DMS153 treated with DMSO at 0.1 percent for 48 hours (cell line): Measurements from ENCODE around the gene ZNF554.
A peak's percentile ranks its signal among the peaks of the same experiment; 100 is the strongest.

Source experiments
- DNase-seq: peaks from one replicate; lab custom pipeline; 2025; ENCODE audit not compliant: unreplicated experiment; lab: John Stamatoyannopoulos, UW

Gene ZNF554

DNA sequence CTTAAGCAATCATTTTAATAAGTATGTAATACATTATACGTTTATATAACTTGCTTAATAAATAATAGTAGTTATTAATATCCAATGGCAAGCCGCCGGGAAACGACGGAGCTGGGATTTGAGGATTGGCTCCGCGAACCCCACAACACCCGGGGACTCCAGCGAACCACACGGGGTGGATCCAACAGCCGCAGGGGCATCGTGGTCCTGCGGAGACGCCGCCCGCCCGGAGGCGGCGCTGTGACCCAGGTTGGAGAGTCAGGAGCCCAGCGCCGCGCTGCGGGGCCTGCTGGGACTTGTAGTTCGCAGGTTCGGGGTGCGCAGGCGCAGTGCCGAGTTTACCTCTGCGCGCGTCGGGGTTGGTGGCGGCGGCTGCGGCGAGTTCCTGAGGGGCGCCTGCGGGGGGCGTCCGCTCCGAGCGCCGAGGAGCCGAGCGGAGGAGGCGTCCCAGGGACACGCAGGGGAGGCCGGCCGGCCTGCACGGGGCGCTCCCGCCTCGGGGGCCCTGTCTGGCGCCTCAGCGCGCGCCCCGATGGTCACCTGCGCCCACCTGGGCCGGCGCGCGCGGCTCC is at the start of gene ZNF554:
Gene ZNF554, plus strand, starts transcription at position 329 of the 572 bp plus-strand sequence. Its CDS starts 204 bp downstream, at position 533.
- DNase-seq, result peak; percentile 88

DNA sequence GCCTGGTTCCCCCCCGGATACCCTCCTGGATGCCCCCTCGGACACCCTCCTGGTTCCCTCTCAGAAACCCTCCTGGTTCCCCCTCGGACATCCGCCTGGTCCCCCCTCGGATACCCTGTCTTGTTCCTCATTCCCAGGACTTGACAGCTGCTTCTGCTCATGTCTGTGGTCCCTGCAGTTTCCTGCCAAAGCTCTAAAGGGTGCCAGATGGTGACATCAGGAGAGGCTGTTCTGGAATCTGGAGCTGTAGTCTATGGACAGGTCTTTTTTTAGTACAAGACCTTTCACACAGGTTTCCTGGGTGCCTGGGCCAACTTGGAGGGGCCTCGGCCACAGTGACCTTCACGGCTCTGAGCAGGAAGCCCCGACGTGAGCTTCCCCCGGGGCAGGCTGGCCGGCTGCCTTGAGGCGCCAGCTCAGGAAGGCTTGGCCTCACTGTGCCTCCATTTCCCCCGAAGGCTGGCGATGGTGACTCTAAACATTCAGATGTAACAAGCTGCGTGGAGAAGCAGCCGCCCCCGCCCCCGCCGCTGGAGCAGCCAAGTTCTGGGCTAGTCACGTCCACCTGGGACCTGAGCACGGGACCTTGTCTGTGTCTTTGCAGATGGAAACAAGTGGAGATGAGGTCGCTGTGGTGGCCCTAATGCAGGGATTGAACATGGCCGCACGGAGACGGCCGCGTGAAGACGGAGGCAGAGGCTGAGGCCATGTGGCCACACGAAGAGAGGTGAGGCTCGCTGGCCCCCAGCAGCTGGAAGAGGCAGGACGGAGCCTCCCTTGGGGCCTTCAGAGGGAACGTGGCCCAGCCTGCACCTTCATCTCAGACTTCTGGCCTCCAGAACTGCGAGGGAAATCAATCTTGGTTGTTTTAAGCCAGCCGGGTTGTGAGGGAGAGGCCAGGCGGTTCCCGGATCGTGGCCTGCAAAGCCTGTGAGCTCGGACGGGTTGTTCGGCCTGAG is 49.3 kb upstream of the ZNF554 start:
- no peak for DNase-seq

DNA sequence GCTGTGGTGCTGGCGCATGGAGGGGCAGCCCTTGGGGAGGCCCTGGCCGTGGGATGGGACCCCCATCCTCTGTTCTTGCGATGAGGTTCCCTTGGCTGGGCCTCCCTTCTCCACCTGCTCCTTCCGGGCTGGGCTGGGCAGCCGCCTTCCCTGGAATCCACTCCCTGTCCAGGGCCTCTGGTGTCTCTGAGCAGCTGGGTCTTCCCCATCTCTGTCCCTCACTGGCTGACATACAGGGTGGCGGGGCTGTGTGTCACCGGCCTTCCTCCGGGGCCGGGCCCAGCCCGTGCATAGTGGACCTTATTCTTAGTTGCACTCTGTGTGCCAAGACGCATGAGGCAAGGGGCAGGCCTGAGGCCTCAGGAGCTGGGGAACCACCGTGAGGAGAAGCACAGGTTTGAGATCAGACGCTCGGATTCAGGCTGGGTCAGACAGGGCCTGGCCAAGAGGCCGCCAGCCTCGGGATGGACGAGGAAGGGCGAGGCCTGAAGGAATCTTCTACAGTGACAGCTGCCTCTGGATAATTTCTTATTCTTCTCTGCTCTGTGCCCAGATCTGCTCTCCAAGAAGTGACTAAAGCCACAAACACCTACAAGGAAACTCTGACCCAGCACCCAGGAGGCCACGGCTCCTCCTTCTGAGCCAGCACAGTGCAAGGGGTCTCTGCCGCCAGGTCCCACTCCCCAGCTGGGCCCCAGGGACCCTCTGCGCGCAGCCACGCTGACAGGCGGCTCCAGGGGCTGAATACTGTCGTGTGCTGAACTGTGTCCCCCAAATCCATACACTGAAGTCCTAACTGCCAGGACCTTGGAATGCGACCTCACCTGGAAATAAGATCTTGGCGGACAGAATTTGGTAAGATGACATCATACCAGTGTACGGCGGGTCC is 47.6 kb upstream of the ZNF554 start:
- no peak for DNase-seq

DNA sequence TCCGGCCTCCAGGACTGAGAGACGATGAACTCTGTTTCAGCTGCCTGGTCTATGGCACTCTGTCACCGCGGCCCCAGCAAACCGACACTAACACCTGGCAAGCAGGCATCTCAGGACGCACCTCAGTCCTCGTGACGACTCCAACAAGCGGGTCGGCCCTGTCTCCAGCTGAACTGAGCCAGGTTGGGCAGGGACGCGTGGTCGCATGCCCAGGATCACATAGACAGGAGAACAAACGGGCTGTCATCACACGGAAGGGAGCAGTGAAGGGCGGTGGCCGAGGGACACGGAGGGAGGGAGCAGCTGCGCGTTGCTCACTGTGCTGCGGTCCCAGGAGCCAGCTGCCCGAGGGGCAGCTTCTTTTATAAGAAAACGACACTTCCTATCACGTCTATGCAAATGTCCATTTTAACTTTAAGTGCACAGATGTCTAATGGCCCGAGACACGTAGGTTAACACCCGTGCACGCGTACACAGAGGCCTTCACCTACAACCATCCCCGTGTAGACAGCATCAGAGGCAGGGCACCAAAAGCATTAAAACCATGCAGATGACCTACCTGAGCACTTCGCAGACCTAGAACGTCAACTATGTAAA is 45.5 kb upstream of the ZNF554 start:
- no peak for DNase-seq

DNA sequence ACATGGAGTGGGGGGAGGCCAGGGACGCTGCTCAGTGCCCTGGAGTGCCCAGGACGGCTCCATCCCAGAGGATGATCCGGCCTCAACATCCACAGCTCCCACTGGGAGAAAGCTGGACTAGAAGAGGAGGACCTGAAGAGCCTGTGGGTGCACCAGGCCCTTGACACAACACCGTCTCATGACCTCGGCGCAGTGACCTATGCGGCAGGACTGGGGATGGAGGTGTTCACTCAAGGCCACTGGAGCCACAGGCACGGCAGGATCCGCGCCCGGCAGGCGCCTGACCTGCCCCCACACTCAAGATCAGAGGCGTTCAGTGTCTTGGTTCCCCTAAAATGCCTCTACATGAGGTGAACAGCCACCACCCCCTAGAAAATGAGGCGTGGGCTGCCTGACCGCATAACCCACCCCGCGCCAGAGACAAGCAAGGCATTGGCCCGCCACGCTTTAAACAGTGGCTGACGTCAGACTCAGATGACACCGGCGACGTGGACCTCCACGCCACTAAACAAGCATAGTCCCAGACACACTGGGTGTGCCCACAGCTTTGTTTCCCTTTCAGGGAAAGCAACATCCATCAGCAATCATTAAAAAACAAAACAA is 44.6 kb upstream of the ZNF554 start:
- no peak for DNase-seq

DNA sequence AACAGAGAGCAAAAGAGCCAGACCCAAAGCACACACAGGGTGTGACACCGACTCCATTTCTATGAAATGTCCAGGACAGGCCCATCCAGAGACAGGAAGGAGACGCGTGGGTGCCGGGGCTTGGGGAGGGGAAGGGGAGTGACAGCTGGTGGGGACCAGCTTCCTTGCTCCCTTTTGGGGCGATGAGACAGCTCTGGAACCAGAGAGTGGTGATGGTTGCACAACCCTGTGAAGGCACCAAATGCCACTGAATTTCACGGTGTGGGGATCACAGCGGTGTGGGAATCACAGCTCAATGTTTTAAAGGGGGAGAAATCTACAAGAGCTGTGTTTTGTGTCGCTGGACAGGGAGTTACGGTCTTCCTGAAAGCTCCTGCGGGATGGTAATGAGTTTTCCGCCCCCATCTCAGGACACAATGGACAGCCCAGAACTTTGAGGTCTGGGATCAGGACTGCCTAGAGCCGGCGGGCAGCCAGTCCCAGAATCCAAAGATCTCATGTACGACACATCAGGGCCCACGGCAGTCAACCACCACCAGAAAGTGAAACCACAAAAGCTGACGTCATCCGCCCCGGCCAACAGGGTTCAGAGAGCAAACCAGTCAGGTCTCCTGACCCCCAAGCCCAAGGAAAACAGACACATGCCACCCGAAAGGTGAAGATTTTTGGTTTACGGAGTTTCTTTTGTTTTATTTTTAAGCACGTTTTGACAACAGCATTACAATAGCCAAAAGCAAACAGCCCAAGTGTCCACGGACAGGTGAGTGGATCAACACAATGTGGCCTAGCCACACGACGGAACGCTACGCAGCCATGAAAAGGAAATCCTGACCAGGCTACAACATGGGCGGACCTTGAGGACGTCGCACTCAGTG is 43.9 kb upstream of the ZNF554 start:
- DNase-seq, result no peak

DNA sequence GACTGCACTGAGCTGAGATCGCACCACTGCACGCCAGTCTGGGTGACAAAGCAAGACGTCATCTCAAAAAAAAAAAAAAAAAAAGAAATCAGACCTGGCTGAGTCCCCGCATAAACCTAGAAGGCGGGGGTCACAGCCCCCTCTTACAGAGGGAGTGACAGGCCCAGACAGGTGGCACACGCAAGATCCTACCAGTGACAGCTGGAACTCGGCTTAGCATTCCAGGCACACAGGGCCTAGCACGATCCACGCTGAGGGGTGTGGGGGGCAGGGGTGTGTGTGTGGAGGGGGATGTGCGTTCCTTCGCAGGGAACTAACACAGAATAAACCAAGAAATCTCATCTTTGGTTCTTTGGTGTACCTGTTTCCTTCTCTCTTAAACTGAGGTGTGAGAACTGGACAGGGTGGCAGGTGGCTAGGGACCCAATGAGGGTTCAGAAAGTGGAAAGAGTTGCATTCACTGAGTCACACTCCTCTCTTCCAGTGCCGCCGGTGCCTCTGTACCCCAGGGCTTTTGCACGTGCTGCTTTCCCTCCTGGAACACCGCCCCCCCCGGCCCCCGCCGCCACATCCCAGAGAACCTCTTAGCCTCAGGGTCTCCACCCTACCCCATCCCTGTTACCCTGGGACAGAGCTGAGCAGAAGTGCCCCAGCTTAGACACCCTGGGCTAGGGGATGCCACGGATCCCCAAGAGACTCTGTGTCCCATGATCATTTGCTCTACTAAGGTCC is 41.5 kb upstream of the ZNF554 start:
- no peak for DNase-seq

DNA sequence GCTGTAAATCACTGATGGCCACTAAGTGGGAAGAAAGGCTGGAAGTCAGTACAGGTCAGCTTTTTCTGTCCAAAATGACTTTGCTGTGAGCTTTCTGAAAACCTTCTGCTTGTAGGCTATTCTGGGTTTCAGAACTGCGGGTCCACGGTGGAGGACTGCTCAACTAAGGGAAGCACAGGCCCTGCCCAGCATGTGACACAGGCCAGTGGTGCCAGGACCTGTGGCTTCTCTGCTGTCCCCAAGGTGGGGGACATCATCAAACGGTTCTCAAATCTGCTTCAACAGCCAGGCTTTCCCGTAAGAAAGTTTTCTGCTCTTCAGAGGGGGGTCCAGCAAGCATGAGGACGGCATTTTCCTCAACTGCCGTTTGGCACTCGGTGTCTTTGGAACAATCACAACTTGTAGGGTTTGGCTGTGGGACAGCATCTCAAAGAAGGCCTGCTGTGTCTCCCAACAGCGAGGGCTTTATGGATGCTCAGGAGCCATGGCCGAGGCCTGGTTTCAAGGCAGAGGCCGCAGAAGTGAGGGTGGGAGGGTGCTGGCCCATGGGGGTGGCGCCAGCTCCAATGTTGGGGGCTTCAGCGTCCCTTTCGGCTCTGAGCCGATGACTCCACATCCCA is 40.4 kb upstream of the ZNF554 start:
- no peak for DNase-seq

DNA sequence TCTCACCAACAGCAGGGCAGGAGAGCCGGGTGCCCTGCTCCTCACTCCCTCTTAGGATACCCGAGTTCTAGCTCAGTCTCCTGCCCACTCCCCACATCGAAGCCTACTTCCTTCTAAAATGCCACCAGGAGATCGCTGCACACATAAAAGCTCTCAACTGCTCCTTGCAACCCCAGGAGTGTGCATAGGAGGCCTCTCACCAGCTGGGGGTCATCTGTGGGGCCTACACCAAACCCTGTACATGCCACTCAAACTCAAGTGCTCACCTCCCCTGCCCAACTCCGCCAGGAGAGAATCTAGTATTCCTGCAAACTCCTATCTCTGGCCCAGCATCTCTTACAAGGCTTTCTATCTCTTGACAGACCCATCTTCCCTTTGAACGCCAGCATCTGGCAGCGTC is 39.4 kb upstream of the ZNF554 start:
- DNase-seq, result no peak

DNA sequence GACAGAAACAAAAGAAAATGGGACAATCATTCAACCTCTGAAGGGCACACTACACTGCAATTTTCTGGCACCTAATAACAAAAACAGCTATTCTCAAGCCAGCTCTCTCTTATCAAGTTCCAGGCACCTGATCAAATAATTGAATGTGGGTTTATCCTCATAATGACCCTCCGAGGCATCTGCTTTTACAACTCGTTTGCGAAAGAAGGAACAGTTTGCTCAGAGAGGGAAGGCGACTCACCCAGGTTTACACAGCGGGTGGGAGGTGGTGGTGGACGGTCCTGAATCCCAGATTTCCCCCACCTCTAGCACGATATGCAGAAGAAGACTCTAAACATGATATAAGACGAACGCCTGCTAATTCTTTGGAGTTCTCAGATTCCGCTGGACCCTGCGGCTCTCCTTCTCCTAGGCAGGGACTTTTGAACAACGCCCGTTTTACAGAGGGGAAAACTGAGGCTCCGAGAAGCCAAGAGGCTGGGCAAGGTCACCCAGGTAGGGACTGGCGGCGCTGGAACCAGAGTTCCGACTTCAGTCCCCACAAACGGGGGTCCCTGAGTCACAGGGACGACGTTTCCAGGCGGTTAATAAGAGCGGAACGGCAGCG is 37.2 kb upstream of the ZNF554 start:
- no peak for DNase-seq

DNA sequence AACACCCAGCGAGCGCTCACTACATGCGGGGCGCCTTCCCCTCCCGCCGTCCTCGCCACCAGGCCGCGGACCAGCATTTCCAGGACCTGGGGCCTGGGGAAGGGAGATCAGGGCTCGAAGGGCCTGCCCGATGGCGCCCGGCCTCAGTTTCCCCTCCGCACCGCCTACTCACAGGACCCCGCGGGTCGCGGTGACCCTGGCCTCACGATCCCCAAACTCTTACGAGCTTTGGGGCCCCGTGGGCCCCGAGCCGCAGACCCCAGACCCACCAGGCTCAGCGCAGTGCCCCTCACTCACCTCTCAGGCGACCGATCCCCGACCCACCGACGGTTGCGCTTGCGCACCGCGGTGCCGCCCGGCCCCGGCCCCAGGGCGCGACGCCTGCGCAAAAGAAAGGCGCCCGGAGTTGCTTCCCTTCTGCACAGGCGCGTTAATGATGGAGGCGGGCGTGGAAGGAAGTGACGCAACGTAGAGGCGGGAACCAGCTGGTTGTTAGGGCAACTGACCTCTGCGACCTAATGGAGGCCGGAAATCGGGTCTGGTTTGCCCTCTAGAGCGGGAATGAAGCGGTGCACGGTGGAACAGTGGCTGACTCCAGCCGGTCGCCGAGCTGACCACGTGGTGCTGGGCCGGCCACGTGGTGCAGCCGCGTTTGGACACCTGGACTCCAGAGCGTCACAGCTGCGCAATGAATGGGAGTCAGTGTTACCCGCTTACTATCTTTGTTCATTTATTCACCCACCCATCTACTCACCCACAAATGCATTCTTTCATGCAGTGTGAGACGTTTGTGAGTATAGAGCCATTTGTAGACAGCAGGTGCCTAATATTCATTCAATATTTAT is 36.5 kb upstream of the ZNF554 start, which contains the start of gene SGTA:
Gene SGTA, minus strand, starts transcription at position 338 of the 845 bp plus-strand sequence. CDS start 14,205 bp downstream, outside the sequence.
- DNase-seq, result peak; percentile 96

DNA sequence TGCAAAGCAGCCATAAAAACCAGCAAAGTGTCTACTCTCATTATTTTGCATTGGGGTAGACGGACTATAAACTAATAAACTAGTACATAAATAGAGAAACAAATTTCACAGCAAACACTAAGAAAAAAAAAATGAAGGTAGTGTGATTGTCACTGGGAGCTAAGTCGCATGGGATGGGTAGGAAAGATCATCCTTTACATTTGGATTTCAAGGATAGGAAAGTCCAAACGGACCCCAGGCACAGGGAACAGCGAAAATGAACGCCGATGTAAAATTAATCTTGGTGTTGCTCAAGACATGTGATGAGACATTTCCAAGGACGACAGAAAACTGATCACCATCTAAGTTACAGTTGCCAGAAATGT is 35.9 kb upstream of the ZNF554 start:
- no peak for DNase-seq

DNA sequence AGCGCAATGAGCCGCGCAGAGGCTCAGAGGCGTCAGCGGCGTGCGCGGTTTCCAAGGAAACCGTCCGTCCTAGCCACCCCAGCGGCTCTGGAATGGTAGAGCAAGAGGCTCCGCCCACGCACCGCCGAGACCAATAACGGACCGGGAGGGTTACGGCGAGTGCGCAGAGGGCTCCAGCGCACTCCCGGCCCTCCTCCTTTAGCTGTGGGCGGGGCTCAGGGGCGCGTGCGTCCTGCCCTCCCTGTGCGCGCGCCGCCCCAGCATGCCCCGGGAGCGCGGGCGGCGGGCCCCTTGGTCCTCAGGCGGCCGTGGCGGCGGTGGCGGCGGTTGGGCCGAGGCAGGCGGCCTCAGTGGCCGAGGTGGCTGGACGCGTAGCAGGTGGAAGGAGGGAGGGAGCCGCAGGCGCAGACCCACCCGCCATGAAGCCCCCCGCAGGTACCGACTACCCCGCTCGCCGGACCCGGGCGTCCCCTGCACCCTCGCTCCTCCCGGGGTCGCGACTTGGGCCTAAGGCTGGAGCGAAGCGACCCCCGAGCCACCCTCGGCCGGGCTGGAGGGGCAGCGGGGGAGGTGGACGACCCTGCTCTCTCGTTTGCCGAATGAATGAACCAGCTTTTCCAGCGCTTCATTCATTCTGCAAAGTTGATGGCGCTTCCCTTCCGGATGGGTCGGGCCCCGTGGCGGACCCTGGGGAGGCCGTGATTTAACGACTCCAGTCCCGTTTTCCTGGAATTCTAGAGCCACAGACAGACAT is 34.2 kb upstream of the ZNF554 start, which contains the start of gene THOP1:
Gene THOP1, plus strand, starts transcription at position 260 of the 754 bp plus-strand sequence. Its CDS starts 160 bp downstream, at position 420.
- DNase-seq, result peak; percentile 97

DNA sequence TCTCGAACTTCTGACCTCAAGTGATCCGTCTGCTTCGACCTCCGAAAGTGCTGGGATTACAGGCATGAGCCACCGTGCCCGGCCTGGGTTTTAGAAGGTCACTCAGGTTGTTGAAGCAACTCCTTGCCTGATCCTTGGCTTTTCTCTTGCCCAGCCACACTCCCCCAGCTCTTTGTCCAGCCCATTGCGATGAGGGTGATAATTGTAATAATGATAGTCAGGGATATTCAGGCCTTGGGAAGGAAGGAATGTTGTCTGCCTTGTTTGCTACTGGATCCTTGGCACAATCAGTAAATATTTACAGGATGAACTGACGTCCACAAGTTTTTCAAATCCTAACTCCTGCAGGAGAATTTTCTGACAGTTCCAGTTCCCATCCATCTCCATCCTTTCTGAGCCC is 32.6 kb upstream of the ZNF554 start:
- no peak for DNase-seq

DNA sequence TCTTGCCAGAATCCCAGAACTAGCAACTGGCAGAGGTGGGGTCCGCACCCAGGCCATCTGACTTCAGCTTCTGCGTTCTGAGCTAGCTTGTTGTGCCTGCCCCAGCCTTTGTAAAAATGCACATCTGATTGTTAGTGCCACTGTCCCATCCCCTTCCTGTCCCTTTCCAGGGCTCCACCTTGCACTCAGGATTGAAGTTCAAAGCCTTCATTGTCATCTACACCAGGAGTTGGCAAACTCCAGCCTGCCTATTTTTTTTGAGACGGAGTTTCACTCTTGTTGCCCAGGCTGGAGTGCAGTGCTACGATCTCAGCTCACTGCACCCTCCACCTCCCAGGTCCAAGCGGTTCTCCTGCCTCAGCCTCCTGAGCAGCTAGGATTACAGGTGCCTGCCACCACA is 31.4 kb upstream of the ZNF554 start:
- no peak for DNase-seq

DNA sequence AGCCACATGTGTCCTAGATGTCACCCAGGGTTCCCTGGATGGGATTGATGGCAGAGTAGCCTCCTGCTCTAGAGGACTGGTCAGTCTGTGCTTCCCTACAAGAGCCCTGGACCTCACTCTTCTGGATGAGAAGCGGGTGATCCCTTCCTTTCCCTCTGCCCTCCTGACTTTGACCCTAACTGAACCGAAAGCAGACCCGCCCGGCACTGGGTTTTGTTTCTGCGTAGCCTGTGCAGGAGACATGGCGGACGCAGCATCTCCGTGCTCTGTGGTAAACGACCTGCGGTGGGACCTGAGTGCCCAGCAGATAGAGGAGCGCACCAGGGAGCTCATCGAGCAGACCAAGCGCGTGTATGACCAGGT is 29.5 kb upstream of the ZNF554 start:
- no peak for DNase-seq
